Suprapubic skin (tissue), 3 donors: ENCODE measurements around the gene MRPS33.

Source experiments
- CTCF ChIP-seq, 2 donors: fragments of 200-600 bp in 1 of 2; fragments of 450-650 bp in 1 of 2; sonication (generic) in 1 of 2; IDR thresholded peaks; one replicate each; pipeline ENCODE4 v1.5.1; 2016 to 2019; ENCODE audit warnings: antibody characterized with exemption in 2 of 2, mild to moderate bottlenecking in 1 of 2, moderate library complexity in 1 of 2
- EP300 ChIP-seq: sonication (generic); formaldehyde crosslinking; IDR thresholded peaks from one replicate; pipeline ENCODE4 v1.6.1; 2017; ENCODE audit warnings: antibody characterized with exemption

GRCh38 chr7:140977741-140978140 is 37.0 kb downstream of the MRPS33 start:
- TF ChIP-seq CTCF (IDR thresholded peaks at IDR 0.05), result no peak
- TF ChIP-seq EP300, result no peak
